Activated gamma-delta T cell (primary cell): ENCODE data around the gene ZKSCAN1.
"Not testable (repeated sequence)": the region's sequence is repeated elsewhere in the genome, so short reads cannot be mapped to it uniquely, and the experiment has no call there.

Experiments
- DNase-seq: peaks from one replicate; lab custom pipeline; 2025; lab: John Stamatoyannopoulos, UW
- total RNA-seq, 2 donors: gene quantifications; one replicate each; lab custom pipeline; 2026; lab: John Stamatoyannopoulos, UW

The ZKSCAN1 gene
- total RNA-seq, result 195 to 219 reads per million in 2 donors

DNA sequence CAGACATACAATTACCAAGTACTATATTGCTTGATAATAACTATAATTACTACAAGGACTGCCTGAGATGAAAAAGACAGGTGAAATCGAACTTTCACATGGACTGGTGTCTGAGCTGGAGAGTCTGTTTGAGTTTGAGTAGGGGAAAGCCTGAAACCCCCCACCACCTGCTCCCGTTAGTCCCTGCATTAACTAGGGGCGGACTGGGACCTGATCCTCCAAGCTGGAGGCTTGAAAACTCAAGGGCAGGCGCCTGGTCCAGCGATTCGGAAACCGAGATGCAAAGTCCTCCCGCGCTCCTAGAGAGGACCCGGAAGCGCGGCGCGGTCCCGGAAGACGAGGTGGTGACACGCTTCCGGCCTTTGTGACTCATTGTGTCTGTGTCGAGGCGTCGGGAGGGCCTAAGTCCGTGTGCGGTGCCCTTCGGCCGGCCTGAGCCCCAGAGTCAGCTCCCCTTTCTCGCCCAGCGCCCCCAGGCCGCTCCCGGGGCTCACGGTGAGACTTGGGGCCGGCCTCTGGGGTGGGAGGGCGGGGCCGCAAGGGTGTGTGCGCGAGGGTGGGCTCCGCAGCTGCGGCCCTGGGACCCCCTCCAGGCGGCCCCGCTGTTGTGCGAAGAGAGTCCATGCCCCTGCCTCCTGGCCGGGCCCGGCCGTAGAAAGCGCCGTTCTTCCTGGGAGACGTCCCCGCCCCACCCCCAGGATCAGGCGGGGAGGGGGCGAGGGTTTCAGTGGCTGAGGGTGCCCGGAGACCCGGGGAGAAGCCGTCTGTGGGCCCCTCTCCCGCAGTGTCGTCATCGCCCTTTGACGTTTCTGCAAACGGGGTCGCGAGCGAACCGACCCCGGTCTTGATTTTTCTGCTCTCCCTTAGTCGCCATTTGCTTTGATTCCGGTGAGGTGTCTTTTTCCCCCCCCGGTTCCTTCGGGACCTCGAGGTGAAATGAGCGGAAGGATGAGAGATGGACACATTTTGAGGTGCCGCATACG lies at the start of gene ZKSCAN1:
TSS of gene ZKSCAN1 (plus strand) at position 365 of the 983 bp plus-strand sequence. CDS start 7,911 bp downstream, outside the sequence.
- peak; percentile 67 for DNase-seq

DNA sequence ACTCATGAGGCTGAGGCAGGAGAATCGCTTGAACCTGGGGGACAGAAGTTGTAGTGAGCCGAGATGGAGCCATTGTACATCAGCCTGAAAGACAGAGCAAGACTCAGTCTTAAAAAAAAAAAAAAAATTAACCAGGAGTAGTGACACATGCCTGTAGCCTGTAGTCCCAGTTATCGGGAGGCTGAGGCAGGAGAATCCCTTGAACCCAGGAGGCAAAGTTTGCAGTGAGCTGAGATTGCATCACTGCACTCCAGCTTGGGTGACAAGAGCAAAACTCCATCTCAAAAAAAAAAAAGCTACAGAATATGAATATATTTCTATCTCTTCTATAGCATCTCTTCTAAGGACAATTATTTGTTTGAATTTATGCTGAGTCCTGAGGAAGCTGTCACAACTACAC lies 46.1 kb upstream of the ZKSCAN1 start:
- no peak for DNase-seq

DNA sequence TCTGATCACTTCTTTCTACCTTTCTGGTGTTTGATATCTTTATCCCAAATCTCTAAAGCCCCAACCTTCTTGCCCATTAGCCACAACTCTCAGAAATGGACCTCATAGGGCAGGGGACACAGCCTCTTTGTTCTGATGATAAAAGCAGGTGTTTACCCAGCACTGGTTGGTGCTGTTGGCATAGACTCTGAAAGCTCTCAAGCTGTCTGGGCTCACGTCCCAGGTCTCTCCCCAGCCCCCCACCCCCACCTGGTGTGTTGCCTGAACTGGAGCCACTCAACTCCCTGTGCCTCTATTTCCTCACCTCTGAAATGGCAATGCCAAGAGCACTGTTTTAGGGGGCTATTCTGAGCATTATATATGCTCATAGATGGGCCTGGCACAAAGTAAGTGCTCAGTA lies 45.6 kb upstream of the ZKSCAN1 start:
- DNase-seq, result not testable (repeated sequence)

DNA sequence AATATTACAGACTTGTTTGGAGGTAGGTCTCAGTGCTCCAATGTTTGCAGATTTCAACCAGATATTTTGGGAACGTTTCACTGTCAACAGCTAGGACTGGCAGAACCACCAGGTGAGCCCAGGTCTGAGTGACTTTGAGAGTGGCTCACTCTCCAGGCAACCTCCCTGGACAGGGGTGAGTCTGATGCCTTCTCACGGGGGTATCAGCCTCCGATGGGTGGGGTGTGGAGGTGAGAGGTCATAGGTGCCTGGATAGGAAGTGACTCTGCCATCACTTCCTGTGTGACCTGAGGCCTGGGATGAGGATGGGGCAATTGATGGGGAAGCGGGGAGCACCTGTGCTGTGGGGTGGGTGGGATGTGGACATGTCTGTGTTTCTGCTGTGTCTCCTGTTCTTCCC lies 44.2 kb upstream of the ZKSCAN1 start:
- DNase-seq, result no peak

DNA sequence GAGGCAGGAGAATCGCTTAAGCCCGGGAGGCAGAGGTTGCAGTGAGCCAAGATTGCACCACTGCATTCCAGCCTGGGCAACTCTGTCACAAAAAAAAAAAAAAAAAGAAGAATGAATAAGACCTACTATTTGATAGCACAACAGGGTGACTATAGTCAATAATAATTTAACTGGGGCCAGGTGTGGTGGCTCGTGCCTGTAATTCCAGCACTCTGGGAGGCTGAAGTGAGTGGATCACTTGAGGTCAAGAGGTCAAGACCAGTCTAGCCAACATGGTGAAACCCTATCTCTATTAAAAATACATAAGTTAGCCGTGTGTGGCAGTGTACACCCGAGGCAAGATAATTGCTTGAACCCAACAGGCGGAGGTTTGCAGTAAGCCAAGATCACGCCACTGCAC lies 41.6 kb upstream of the ZKSCAN1 start:
- not testable (repeated sequence) for DNase-seq

DNA sequence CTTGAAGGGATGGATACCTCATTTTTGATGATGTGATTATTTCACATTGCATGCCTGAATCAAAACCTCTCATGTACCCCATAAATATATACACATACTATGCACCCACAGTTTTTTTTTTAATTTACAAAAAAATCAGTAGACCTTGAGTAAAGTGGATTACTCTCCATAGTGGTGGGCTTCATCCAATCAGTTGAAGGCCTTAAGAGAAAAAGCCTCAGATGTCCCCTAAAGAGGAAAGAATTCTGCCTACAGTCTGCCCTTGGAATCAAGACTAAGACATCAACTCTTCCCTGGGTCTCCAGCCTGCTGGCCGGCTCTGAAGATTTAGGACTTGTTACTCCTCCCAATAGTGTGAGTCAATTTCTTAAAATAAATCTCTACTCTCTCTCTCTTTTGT lies 40.7 kb upstream of the ZKSCAN1 start:
- no peak for DNase-seq

DNA sequence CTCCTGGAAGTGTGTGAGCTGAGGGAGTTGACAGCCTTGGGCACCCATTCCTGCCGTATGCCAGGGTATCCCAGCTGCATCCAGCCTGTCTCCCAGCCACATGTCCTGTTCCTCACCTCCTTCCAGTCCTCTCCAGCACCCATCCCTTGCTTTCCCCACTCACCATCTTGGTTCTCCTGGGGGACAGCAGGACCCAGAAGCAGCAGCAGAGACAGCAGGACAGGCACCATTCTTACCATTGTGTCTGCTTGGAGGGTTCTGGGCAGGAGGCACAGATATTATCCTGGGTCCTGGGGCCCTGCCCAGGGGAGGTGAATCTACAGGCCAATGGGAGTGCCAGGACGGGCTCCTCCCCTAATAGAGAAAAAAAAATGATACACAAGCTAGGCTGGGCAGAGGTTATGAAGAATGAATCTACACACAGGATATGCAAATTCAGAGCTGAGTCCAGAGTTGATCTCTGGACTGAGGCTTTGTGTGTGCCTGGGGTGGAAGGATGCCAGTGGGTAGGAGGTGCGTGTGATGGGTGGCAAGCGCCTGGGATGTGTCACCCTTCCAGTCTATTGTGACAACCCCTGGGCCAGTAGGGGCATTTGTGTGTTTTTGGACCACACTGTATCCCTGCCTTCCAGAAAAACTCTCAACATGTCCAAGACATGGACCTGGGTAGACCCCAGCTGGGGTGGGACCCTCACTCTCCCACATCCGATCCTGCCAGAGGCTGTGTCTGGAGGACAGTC lies 39.4 kb upstream of the ZKSCAN1 start, which contains the start of gene AZGP1:
TSS of gene AZGP1 (minus strand) at position 250 of the 740 bp plus-strand sequence. CDS start at position 239, 11 bp downstream.
- DNase-seq, result no peak

DNA sequence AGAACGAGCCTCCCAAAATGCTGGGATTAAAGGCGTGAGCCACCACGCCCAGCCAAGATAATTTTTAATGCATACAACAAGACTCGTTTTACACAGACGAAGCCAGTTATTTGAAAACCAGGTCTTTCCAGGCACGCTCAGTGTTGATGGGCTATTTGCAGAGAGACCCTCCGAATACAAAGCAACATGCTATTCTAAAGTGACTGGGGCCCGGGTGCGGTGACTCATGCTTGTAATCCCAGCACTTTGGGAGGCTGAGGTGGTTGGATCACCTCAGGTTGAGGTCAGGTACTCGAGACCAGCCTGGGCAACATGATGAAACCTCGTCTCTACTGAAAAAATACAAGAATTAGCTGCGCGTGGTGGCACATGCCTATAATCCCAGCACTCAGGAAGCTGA lies 38.8 kb upstream of the ZKSCAN1 start:
- no peak for DNase-seq

DNA sequence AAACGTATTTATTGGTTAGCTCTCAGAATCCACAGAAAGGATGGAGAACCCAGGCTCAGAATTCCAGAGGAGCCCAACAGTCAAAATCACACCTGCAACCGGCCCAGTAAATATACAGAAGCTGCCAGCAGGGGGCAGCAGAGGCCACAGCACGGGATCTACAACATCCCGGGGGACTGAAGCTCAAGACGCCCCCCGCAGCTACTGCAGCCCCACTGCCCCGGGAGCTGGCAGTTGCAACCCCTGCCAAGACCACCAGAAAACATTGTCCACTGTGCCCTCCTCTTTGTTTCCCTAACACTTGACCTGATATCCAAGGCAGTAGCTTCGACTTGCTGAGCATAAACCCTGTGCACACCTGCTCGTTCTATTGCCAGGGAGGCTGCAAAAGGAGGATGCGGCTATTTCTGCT lies 35.6 kb upstream of the ZKSCAN1 start:
- DNase-seq, result not testable (repeated sequence)

DNA sequence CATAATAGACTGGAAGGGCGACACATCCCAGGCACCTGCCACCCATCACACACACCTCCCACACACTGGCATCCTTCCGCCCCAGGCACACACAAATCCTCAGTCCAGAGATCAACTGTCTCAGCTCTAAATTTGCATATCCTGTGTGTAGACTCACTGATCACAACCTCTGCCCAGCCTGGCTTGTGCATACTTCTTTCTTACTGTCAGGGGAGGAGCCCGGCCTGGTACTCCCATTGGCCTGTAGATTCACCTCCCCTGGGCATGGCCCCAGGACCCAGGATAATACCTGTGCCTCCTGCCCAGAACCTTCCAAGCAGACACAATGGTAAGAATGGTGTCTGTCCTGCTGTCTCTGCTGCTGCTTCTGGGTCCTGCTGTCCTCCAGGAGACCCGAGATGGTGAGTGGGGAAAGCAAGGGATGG lies 34.9 kb upstream of the ZKSCAN1 start:
- not testable (repeated sequence) for DNase-seq

DNA sequence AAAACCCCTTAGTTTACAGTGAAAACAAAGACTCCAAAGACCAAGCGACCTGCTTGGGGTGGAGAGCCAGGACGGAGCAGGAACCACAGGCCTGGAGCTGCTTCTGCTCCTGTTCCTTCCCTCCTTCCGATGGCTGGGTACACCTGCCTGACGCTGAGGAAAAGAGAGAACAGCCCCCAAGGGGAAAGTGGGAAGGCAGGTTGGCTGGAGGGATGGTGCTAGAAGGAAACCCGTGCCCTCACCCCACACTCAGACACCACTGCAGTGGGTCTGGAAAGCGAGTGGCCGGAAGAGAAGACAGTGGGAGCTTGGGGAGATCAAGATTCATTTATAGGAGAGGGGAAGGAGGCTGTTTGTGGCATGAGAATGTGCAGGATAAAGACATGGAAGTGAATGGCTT lies 34.3 kb upstream of the ZKSCAN1 start:
- not testable (repeated sequence) for DNase-seq

DNA sequence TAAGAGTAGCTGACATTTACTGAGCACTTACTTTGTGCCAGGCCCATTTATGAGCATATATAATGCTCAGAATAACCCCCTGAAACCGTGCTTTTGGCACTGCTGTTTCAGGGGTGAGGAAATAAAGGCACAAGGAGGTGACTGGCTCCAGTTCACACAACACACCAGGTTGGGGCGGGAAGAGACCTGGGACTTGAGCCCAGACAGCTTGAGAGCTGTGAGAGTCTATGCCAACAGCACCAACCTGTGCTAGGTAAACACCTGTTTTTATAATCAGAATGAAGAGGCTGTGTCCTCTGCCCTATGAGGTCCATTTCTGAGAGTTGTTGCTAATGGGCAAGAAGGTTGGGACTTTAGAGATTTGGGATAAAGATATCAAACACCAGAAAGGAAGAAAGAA lies 30.8 kb upstream of the ZKSCAN1 start:
- no peak for DNase-seq

DNA sequence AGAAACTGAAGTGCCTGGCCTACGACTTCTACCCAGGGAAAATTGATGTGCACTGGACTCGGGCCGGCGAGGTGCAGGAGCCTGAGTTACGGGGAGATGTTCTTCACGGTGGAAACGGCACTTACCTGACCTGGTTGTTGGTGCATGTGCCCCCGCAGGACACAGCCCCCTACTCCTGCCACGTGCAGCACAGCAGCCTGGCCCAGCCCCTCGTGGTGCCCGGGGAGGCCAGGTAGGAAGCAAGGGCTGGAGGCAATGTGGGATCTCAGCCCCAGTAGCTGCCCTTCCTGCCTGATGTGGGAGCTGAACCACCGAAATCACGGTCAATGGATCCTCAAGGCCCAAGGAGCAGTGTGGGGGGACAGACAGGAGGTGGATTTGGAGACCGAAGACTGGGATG lies 28.1 kb upstream of the ZKSCAN1 start:
- DNase-seq, result not testable (repeated sequence)

DNA sequence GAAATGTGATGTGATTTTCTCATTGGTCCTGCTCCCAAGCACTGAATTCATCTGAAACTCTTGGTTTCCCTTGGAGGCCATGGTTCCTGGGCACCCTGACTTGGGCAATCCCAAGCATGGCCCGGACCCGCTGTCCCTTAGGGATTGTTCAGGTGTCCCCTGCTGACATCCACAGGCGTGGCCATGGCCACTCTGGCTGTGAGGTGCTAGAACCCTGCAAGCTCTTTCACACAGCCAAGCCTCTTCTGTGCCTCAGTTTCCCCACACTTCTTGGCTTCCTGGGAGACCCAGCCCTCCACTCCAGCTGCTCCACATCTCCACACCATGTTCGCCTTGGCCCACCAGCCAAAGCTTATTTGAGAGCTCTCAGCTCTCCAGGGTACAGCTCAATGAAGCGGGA lies 27.6 kb upstream of the ZKSCAN1 start:
- DNase-seq, result no peak

DNA sequence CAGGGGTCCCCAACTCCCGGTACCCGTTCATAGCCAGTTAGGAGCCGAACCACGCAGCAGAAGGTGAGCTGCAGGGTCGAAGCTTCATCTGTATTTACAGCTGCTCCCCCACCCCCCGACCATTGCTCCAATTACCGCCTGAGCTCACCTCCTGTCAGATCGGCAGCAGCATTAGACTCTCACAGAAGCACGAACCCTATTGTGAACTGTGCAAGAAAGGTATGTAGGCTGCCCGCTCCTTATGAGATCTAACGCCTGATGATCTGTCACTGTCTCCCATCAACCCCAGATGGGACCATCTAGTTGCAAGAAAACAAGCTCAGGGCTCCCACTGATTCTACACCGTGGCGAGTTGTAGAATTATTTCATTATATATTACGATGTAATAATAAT lies 24.9 kb upstream of the ZKSCAN1 start:
- no peak for DNase-seq

DNA sequence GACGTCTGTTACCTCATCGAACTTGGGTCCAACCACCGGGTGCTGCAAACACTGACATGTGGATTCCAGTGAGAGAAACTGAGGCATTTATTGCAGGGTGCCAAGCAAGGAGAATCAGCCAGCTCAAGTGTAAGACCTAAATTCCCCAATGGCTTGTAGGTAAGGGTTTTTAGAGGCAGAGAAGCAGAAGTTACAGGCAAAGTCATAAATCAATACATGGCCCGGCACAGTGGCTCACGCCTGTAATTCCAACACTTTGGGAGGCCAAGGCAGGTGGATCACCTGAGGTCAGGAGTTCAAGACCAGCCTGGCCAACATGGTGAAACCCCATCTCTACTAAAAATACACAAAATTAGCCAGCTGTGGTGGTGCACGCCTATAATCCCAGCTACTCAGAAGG lies 23.9 kb upstream of the ZKSCAN1 start:
- DNase-seq, result not testable (repeated sequence)

DNA sequence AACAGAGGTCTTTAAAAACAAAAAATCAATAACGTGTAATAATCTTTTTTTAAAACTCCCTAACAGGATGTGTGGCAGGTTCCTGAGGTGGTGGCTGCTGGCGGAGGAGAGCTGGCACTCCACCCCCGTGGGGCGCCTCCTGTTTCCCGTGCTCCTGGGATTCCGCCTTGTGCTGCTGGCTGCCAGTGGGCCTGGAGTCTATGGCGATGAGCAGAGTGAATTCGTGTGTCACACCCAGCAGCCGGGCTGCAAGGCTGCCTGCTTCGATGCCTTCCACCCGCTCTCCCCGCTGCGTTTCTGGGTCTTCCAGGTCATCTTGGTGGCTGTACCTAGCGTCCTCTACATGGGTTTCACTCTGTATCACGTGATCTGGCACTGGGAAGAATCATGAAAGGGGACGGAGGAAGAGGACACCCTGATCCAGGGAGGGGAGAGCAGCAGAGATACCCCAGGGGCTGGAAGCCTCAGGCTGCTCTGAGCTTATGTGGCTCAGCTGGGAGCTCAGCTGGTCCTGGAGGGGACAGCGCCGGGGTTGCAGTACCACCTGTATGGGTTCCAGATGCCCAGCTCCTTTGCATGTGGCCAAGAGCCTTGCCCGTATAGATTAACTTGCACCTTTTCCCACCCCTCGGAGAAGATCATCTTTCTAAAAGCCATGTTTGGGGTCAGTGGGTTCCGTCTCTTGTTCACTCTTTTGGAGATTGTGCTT lies 22.9 kb upstream of the ZKSCAN1 start:
- DNase-seq, result no peak

DNA sequence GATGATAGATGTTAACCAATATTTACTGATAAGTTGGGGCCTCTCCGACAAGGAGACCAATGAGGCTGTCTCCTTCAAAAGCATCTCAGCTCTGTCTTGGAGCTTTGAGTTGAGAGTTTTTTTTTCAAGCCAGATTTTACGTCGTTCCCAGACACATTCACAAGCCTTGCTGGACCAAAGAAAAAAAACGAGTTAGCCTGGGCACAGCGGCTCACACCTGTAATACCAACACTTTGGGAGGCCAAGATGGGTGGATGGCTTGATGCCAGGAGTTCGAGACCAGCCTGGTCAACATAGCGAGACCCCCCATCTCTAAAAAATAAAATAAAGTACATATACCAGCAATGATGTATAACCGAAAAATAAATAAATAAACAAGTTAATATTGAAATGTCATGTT lies 20.6 kb upstream of the ZKSCAN1 start:
- no peak for DNase-seq

DNA sequence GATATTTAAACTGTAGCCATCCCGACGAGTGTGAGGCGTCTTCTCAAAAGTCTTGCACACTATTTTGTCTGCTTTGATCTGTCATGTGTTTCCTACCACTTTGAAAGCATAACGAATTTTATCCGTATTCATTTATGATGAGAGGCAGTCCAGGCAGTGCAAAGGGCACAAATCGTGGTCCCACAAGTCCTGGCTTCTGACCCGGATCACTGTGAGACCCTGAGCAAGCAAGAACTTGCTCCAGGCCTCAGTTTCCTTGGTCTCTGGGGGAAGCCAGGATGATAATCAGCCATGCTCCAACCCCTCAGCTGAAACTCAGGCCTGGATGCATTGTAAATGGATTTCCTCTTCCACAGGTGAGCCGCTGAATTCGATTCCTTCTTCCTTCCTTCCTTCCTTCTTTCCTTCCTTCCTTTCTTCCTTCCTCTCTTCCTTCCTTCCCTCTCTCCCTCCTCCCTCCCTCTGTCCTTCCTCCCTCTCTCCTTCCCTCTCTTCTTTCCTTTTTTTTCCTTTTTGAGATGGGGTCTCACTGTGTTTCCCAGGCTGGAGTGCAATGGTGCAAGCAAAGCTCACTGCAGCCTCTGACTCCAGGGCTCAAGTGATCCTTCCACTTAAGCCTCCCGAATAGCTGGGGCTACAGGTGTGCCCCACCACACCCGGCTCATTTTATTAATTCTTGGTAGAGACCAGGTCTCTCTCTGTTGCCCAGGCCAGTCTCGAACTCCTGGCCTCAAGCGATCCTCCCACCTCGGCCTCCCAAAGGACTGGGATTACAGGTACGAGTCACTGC lies 18.4 kb upstream of the ZKSCAN1 start:
- DNase-seq, result no peak

DNA sequence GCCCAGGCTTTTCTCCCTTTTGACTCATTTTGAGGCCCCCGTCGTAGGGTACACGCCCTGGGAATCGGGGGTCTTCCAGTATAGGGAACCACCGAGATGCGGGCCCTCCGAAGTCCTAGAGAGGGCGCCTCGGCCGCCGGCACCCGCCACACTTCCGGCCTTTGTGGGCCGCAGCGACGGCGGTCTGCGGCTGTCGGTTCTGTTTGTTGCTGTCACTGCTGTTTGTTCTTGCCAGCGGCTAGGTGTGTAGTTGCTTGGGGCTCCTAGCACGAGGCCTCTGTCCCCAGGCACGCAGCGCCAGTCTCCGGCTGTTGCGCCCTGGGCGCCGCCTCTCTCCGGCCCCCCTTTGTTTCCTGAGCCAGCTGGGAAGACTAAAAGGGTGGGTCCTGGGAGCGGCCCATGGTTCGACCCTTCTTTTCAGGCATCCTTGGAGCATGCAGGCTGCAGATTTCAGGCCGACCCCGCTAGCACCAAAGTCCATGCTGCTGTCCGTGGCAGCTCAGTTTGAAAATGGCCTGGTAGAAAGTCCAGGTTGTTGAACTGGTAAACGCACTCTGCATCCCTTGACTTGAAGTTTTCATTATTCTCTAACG lies 17.8 kb upstream of the ZKSCAN1 start:
- peak; percentile 71 for DNase-seq

DNA sequence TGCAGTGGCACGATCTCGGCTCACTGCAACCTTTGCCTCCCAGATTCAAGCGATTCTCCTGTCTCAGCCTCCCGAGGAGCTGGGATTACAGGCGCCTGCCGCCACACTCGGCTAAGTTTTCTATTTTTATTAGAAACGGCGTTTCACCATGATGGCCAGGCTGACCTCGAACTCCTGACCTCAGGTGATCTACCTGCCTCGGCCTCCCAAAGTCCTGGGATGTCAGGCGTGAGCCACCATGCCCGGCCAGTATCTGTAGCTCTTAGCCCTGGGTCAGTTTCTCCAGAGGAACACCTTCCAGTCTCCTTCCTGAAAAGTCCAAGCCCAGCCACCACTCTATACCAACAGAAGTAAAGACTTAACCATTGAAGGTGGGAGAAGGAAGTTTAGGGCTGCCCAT lies 15.2 kb upstream of the ZKSCAN1 start:
- DNase-seq, result no peak
